Measurements from ENCODE around the gene ELP6.

Gene ELP6

DNA sequence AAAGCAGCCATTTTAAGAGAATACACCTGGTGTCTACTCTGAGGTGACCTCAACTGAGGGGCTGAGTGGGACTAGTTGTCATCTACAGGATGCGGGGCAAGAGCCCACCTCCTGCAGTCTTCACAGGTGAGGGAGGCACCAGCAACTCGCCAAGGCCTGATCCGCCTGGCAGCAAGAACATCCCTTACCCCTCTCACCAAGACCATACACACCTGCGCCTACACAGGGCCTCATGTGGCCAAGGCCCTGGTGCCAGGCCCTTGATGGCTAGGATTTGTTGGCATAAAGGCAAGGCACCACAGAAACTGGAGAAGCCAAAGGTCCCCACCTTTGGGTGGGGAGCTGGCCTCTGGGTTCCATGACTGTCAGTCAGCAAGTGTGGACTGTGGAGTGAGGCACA, 18.4 kb downstream of the ELP6 start:
- Histone ChIP-seq H3K4me1 (ENCODE audit: control insufficient read depth, low read length) (peaks cover 37% of the 10 kb centered on the region), H4K20me1 (ENCODE audit: control insufficient read depth, insufficient read depth, low read depth, low read length) (no peaks in the 10 kb centered on the region), H3K27me3 (ENCODE audit: control insufficient read depth, low read length) (no peaks in the 10 kb centered on the region), H3K4me2 (ENCODE audit: low read length) (no peak overlapping the region), H3K79me2 (ENCODE audit: control insufficient read depth, low read length) (no peaks in the 10 kb centered on the region; the same call in 1 of the 2 replicates), H3K36me3 (ENCODE audit: control insufficient read depth, low read length) (peaks cover 55% of the 10 kb centered on the region), H3K27ac (ENCODE audit: low read depth, low read length) (no peak overlapping the region), H3K4me3 (ENCODE audit: low read length) (no peak overlapping the region), H3K9me2 (replicated peaks; ENCODE audit: control insufficient read depth, low read length) (no peaks in the 10 kb centered on the region), H3K9me3 (ENCODE audit: control insufficient read depth, insufficient read depth, low read length) (no peaks in the 10 kb centered on the region), H3F3A (ENCODE audit: control insufficient read depth, insufficient read depth) (peaks cover 6% of the 10 kb centered on the region; the same call in 1 of the 2 replicates)
- TF ChIP-seq, protein P1, sequence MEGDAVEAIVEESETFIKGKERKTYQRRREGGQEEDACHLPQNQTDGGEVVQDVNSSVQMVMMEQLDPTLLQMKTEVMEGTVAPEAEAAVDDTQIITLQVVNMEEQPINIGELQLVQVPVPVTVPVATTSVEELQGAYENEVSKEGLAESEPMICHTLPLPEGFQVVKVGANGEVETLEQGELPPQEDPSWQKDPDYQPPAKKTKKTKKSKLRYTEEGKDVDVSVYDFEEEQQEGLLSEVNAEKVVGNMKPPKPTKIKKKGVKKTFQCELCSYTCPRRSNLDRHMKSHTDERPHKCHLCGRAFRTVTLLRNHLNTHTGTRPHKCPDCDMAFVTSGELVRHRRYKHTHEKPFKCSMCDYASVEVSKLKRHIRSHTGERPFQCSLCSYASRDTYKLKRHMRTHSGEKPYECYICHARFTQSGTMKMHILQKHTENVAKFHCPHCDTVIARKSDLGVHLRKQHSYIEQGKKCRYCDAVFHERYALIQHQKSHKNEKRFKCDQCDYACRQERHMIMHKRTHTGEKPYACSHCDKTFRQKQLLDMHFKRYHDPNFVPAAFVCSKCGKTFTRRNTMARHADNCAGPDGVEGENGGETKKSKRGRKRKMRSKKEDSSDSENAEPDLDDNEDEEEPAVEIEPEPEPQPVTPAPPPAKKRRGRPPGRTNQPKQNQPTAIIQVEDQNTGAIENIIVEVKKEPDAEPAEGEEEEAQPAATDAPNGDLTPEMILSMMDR (IDR thresholded peaks at IDR 0.05; ENCODE audit: low read depth, low read length, poor library complexity, severe bottlenecking), result no peak
- TF ChIP-seq EZH2phosphoT487 (IDR thresholded peaks at IDR 0.05; ENCODE audit: borderline replicate concordance, low read length), result no peak

GRCh38 chr3:47491777-47492176, 21.7 kb downstream of the ELP6 start:
- Histone ChIP-seq H3K4me1 (ENCODE audit: control insufficient read depth, low read length) (peaks cover 41% of the 10 kb centered on the region), H4K20me1 (ENCODE audit: control insufficient read depth, insufficient read depth, low read depth, low read length) (no peaks in the 10 kb centered on the region), H3F3A (ENCODE audit: control insufficient read depth, insufficient read depth) (peaks cover 8% of the 10 kb centered on the region; the same call in 1 of the 2 replicates), H3K79me2 (ENCODE audit: control insufficient read depth, low read length) (no peaks in the 10 kb centered on the region; the same call in 1 of the 2 replicates), H3K9me2 (replicated peaks; ENCODE audit: control insufficient read depth, low read length) (no peaks in the 10 kb centered on the region), H3K27ac (ENCODE audit: low read depth, low read length) (peak overlapping the region; percentile 64), H3K27me3 (ENCODE audit: control insufficient read depth, low read length) (no peaks in the 10 kb centered on the region), H3K4me3 (ENCODE audit: low read length) (peak overlapping the region; percentile 47), H3K4me2 (ENCODE audit: low read length) (peak overlapping the region; percentile 41), H3K36me3 (ENCODE audit: control insufficient read depth, low read length) (peaks cover 34% of the 10 kb centered on the region), H3K9me3 (ENCODE audit: control insufficient read depth, insufficient read depth, low read length) (no peaks in the 10 kb centered on the region)
- TF ChIP-seq, protein P1 (IDR thresholded peaks at IDR 0.05; ENCODE audit: low read depth, low read length, poor library complexity, severe bottlenecking), result no peak
- TF ChIP-seq EZH2phosphoT487 (IDR thresholded peaks at IDR 0.05; ENCODE audit: borderline replicate concordance, low read length), result no peak

- Histone ChIP-seq H3K4me1 (ENCODE audit: control insufficient read depth, low read length) (peaks cover 41% of the 10 kb centered on the region), H4K20me1 (ENCODE audit: control insufficient read depth, insufficient read depth, low read depth, low read length) (no peaks in the 10 kb centered on the region), H3K36me3 (ENCODE audit: control insufficient read depth, low read length) (peaks cover 30% of the 10 kb centered on the region), H3K4me2 (ENCODE audit: low read length) (peak overlapping the region; percentile 41), H3K4me3 (ENCODE audit: low read length) (peak overlapping the region; percentile 47), H3K9me3 (ENCODE audit: control insufficient read depth, insufficient read depth, low read length) (no peaks in the 10 kb centered on the region), H3F3A (ENCODE audit: control insufficient read depth, insufficient read depth) (peaks cover 8% of the 10 kb centered on the region; the same call in 1 of the 2 replicates), H3K9me2 (replicated peaks; ENCODE audit: control insufficient read depth, low read length) (no peaks in the 10 kb centered on the region), H3K27me3 (ENCODE audit: control insufficient read depth, low read length) (no peaks in the 10 kb centered on the region), H3K27ac (ENCODE audit: low read depth, low read length) (peak overlapping the region; percentile 64), H3K79me2 (ENCODE audit: control insufficient read depth, low read length) (no peaks in the 10 kb centered on the region; the same call in 1 of the 2 replicates)
- TF ChIP-seq, protein P1 (IDR thresholded peaks at IDR 0.05; ENCODE audit: low read depth, low read length, poor library complexity, severe bottlenecking), result no peak
- TF ChIP-seq EZH2phosphoT487 (IDR thresholded peaks at IDR 0.05; ENCODE audit: borderline replicate concordance, low read length), result no peak
These were observed 22.3 kb downstream of the ELP6 start for GRCh38 chr3:47491186-47491585.
